ENCODE results near the gene LSAMP.

Gene LSAMP

DNA sequence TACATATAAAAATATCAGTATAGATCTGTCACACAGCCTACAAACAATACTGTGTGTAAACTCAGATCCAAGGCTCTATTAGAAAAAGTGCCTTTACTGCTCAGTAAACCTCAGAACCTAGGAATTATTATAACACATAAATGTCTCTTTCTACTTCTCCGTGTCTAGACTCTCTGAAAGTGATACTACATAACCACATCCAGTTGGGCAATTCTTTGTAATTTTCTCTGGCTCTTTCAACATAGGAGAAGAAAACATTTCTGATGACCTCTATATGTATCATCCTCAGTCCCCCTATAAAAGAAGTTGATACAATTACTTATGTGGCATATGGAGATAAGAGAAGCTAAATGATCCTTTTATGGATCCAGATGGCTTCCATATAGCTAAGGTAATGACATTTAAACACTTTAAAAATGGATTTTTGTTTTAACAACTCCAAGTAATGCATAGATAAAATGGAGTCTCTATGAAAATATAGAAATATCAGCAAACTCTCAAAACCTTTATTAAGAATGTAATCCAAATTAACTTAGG, 104.5 kb downstream of the LSAMP start:
- H3K27me3 ChIP-seq (ENCODE audit: control insufficient read depth, insufficient read depth, low read length, poor library complexity, severe bottlenecking), result no peaks in the 10 kb centered on the region
- no peak overlapping the region for H3K4me3 ChIP-seq (ENCODE audit: insufficient read depth, low read depth, low read length)
- 90 to 93% methylated on average over 1 of the region's 1 CpG for WGBS, 2 experiments
- H3K4me1 ChIP-seq (ENCODE audit: control insufficient read depth, insufficient read depth, low read length), result peaks cover 8% of the 10 kb centered on the region
- H3K36me3 ChIP-seq (ENCODE audit: control insufficient read depth, insufficient read depth, low read length), result no peaks in the 10 kb centered on the region
- H3K27ac ChIP-seq (ENCODE audit: insufficient read depth, low read depth, low read length, poor library complexity, severe bottlenecking), result no peak overlapping the region
- H3K9me3 ChIP-seq (ENCODE audit: control insufficient read depth, low read length), result no peaks in the 10 kb centered on the region

DNA sequence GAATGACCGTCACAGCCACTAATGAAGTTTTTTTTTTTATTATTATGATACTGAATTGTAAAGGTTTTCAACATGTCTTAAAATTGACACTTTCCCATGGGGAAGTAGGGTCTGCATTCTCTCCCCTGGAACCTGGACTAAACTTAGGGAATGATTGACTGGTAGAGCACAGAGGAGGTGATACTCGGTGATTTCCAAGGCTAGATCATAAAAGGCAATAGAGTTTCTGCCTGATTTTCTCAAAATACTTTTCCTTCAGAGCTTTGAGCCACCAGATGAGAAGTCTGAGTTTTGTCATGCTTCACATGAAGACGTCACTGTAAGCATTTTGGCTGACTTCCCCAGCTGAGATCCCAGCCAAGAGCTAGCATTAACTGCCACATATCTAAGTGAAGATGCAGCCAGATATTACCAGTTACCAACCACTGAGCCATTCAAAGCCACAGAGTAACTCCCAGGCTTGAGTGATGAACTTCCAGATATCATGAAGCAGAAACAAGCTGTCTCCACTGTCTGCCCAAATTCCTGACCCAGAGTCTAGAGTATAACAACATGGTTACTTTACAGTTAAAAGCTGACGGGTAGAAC, 105.8 kb downstream of the LSAMP start:
- no peak overlapping the region for H3K4me3 ChIP-seq (ENCODE audit: insufficient read depth, low read depth, low read length)
- H3K9me3 ChIP-seq (ENCODE audit: control insufficient read depth, low read length), result no peaks in the 10 kb centered on the region
- 79 to 92% methylated on average over 3 of the region's 4 CpGs for WGBS, 2 experiments
- H3K27me3 ChIP-seq (ENCODE audit: control insufficient read depth, insufficient read depth, low read length, poor library complexity, severe bottlenecking), result no peaks in the 10 kb centered on the region
- H3K27ac ChIP-seq (ENCODE audit: insufficient read depth, low read depth, low read length, poor library complexity, severe bottlenecking), result no peak overlapping the region
- no peaks in the 10 kb centered on the region for H3K36me3 ChIP-seq (ENCODE audit: control insufficient read depth, insufficient read depth, low read length)
- peaks cover 8% of the 10 kb centered on the region for H3K4me1 ChIP-seq (ENCODE audit: control insufficient read depth, insufficient read depth, low read length)

DNA sequence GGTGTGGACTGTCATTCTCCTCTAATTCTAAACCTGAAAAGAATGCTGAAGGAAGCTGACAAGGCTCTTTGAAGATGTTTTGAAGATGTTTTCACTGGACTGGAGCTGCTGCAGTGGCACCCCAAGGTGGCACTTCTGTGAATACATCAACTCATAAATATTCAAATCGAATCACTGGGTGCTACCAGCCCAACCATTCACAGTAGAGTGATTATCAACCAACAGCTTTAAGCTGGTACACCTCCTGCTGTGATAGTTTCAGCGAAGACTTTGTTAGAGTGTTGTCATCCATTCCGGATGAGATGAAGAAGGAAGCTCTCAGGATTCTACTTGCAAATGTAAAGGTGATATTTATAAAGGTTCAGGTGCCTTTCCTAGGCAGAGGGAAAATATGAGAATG, 106.6 kb downstream of the LSAMP start:
- Histone ChIP-seq H3K36me3 (ENCODE audit: control insufficient read depth, insufficient read depth, low read length) (no peaks in the 10 kb centered on the region), H3K4me1 (ENCODE audit: control insufficient read depth, insufficient read depth, low read length) (peaks cover 8% of the 10 kb centered on the region), H3K27ac (ENCODE audit: insufficient read depth, low read depth, low read length, poor library complexity, severe bottlenecking) (no peak overlapping the region), H3K27me3 (ENCODE audit: control insufficient read depth, insufficient read depth, low read length, poor library complexity, severe bottlenecking) (no peaks in the 10 kb centered on the region), H3K4me3 (ENCODE audit: insufficient read depth, low read depth, low read length) (no peak overlapping the region), H3K9me3 (ENCODE audit: control insufficient read depth, low read length) (no peaks in the 10 kb centered on the region)
- WGBS, 2 experiments, result 30 to 35% methylated on average over 3 of the region's 3 CpGs

DNA sequence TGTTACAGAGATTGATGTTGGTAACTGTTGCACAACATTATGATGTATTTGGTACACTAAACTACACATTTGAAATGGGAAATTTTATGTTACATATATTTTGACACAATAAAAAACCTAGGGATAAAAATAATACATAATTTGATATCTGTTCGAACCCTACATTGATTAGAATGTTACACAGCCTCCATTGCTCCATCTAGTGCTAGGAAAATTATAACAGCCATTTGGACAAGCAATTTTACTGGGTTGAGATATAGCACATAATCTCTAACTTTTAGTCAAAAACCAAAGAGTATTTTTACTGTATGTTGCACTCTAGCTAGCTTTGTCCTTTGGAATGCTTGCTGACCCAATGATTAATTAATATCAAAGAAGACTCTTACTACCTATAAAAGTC, 108.1 kb downstream of the LSAMP start:
- H3K9me3 ChIP-seq (ENCODE audit: control insufficient read depth, low read length), result no peaks in the 10 kb centered on the region
- H3K27ac ChIP-seq (ENCODE audit: insufficient read depth, low read depth, low read length, poor library complexity, severe bottlenecking), result no peak overlapping the region
- no peaks in the 10 kb centered on the region for H3K36me3 ChIP-seq (ENCODE audit: control insufficient read depth, insufficient read depth, low read length)
- no peaks in the 10 kb centered on the region for H3K27me3 ChIP-seq (ENCODE audit: control insufficient read depth, insufficient read depth, low read length, poor library complexity, severe bottlenecking)
- H3K4me3 ChIP-seq (ENCODE audit: insufficient read depth, low read depth, low read length), result no peak overlapping the region
- H3K4me1 ChIP-seq (ENCODE audit: control insufficient read depth, insufficient read depth, low read length), result peaks cover 8% of the 10 kb centered on the region
- 100% methylated on average over 1 of the region's 1 CpG for WGBS, 2 experiments

DNA sequence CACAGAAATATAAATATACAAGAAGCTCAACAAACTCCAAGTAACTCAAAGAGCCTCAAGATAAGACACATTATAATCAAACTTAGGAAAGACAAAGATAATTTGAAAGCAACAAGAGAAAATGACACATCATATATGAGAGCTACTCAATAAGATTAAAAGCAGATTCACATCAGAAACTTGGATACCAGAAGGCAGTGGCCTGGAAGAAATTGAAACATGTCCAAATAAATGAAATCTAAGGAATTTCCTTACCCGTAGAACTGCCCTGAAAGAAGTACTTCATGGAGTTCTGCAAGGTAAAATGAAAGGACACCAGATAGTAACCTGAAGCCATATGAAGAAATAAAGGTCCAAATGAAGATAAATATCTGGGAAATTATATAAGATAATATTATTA, 113.9 kb downstream of the LSAMP start:
- Histone ChIP-seq H3K4me3 (ENCODE audit: insufficient read depth, low read depth, low read length) (no peak overlapping the region), H3K4me1 (ENCODE audit: control insufficient read depth, insufficient read depth, low read length) (no peaks in the 10 kb centered on the region), H3K9me3 (ENCODE audit: control insufficient read depth, low read length) (no peaks in the 10 kb centered on the region), H3K27me3 (ENCODE audit: control insufficient read depth, insufficient read depth, low read length, poor library complexity, severe bottlenecking) (no peaks in the 10 kb centered on the region), H3K27ac (ENCODE audit: insufficient read depth, low read depth, low read length, poor library complexity, severe bottlenecking) (no peak overlapping the region), H3K36me3 (ENCODE audit: control insufficient read depth, insufficient read depth, low read length) (no peaks in the 10 kb centered on the region)
- 93 to 100% methylated on average over 1 of the region's 1 CpG for WGBS, 2 experiments

DNA sequence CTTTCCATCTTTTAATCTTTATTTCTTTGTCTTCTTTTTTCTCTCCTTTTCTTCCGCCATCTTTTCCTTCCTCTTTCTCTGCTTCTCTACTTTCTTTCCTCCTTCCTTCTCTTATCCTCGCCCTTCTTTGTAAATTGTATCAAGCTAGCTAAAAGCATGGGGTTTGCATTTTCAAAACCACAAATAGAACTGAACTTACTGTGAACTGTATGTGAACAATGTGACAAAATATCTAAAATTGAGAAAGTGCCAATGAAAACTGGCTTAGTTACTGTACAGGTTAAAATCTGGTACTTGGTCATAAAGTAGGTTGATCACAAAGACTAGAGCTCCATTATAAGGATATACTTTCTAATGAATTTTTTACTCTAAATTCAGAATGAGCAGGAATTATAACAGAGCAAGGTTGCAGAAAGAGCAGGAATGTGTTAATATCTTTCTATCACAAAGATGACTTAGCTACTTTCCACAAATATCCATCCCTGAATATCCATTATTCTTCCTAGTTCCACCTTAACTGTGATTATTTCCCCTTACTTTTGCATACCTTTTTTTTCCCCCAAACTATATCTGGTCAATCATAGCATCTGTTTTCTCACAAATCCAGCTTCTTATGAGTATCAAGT, 122.4 kb downstream of the LSAMP start:
- Histone ChIP-seq H3K4me1 (ENCODE audit: control insufficient read depth, insufficient read depth, low read length) (peaks cover 6% of the 10 kb centered on the region), H3K4me3 (ENCODE audit: insufficient read depth, low read depth, low read length) (no peak overlapping the region), H3K27ac (ENCODE audit: insufficient read depth, low read depth, low read length, poor library complexity, severe bottlenecking) (no peak overlapping the region), H3K27me3 (ENCODE audit: control insufficient read depth, insufficient read depth, low read length, poor library complexity, severe bottlenecking) (no peaks in the 10 kb centered on the region), H3K9me3 (ENCODE audit: control insufficient read depth, low read length) (no peaks in the 10 kb centered on the region), H3K36me3 (ENCODE audit: control insufficient read depth, insufficient read depth, low read length) (no peaks in the 10 kb centered on the region)
- 94 to 100% methylated on average over 1 to 2 of the region's 2 CpGs for WGBS, 2 experiments

DNA sequence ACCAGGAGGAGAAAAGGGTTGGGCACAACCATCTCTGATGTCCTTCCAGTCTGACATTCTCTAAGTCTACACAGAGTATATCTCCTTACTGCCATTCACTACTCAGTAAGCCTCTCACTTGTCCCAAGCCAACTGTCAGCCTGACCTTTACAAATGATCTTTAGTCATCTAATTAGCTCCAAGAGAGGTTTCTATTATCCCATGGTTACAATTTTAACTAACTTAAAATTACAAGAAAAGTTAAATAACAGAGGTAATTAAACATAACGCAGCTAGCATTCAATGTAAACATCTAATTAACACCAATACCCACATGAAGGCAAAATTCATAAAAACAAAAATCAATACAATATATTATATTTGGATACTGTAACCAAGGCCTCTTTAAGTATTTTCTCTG, 126.9 kb downstream of the LSAMP start:
- Histone ChIP-seq H3K4me1 (ENCODE audit: control insufficient read depth, insufficient read depth, low read length) (peaks cover 6% of the 10 kb centered on the region), H3K27ac (ENCODE audit: insufficient read depth, low read depth, low read length, poor library complexity, severe bottlenecking) (no peak overlapping the region), H3K9me3 (ENCODE audit: control insufficient read depth, low read length) (no peaks in the 10 kb centered on the region), H3K27me3 (ENCODE audit: control insufficient read depth, insufficient read depth, low read length, poor library complexity, severe bottlenecking) (no peaks in the 10 kb centered on the region), H3K4me3 (ENCODE audit: insufficient read depth, low read depth, low read length) (no peak overlapping the region), H3K36me3 (ENCODE audit: control insufficient read depth, insufficient read depth, low read length) (no peaks in the 10 kb centered on the region)
- no CpG with 5 or more reads among the region's 1 CpG for WGBS, 2 experiments

DNA sequence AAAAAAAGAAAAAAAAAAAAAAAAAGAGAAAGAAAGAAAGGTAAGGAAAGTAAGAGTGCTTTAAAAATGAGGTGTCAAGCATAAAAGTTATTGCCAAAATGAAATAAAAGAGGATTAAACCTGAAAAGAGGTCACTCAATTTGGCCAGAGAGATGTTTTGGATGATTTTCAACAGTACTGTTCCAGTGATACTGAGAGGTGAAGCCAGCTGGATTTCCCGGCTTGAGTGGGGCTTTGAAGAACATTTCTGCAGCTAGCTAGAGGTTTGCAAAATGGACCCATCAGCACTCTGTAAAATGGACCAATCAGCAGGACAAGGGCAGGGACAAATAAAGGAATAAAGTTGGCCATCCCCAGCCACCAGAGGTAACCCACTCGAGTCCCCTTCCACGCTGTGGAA, 128.5 kb downstream of the LSAMP start:
- Histone ChIP-seq H3K9me3 (ENCODE audit: control insufficient read depth, low read length) (no peaks in the 10 kb centered on the region), H3K27me3 (ENCODE audit: control insufficient read depth, insufficient read depth, low read length, poor library complexity, severe bottlenecking) (no peaks in the 10 kb centered on the region), H3K36me3 (ENCODE audit: control insufficient read depth, insufficient read depth, low read length) (no peaks in the 10 kb centered on the region), H3K4me3 (ENCODE audit: insufficient read depth, low read depth, low read length) (no peak overlapping the region), H3K27ac (ENCODE audit: insufficient read depth, low read depth, low read length, poor library complexity, severe bottlenecking) (no peak overlapping the region), H3K4me1 (ENCODE audit: control insufficient read depth, insufficient read depth, low read length) (peaks cover 6% of the 10 kb centered on the region)
- WGBS, 2 experiments, result 92 to 94% methylated on average over 3 of the region's 3 CpGs

DNA sequence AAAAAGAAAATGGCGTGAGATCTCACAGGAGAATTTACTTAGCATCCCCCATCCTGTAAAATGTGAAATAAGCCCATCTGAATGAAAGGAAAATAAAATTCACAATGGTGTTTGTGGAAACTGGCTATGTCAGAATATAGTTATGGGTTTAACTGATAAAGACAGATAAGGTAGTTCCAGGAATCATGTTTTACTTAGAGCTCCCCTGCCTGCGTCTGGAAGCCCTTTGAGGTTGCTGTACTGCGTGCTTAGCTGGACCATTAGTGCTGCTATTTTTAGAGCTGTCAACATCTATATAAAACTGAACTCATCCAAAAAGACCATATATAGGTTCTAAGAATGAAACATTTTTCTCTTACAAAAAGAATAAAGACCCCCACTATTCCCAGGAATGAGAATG, 130.8 kb downstream of the LSAMP start:
- Histone ChIP-seq H3K27ac (ENCODE audit: insufficient read depth, low read depth, low read length, poor library complexity, severe bottlenecking) (no peak overlapping the region), H3K9me3 (ENCODE audit: control insufficient read depth, low read length) (no peaks in the 10 kb centered on the region), H3K27me3 (ENCODE audit: control insufficient read depth, insufficient read depth, low read length, poor library complexity, severe bottlenecking) (no peaks in the 10 kb centered on the region), H3K4me1 (ENCODE audit: control insufficient read depth, insufficient read depth, low read length) (peaks cover 6% of the 10 kb centered on the region), H3K4me3 (ENCODE audit: insufficient read depth, low read depth, low read length) (no peak overlapping the region), H3K36me3 (ENCODE audit: control insufficient read depth, insufficient read depth, low read length) (no peaks in the 10 kb centered on the region)
- 90% methylated on average over 3 of the region's 3 CpGs for whole genome bisulfite sequencing, 2 experiments

DNA sequence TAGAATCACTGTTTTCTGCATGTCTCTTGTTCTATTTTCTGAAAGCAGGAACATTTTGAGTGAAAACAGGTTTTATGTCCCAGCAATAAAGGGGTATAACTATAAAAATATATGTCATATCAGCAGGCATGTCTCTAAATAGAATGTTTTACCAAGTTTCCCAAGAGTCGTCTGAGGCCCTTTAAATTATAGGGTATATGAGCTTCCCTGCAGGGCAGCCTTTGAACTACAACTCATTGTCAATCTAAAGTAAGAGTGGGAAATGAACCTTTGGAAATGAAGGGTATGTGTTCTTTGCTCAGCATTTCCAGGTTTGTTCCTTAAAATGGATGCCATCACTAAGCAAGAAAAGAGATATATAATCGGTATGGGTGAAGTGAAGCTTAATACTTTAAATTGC, 138.6 kb downstream of the LSAMP start:
- Histone ChIP-seq H3K27me3 (ENCODE audit: control insufficient read depth, insufficient read depth, low read length, poor library complexity, severe bottlenecking) (no peaks in the 10 kb centered on the region), H3K4me3 (ENCODE audit: insufficient read depth, low read depth, low read length) (no peak overlapping the region), H3K4me1 (ENCODE audit: control insufficient read depth, insufficient read depth, low read length) (no peaks in the 10 kb centered on the region), H3K9me3 (ENCODE audit: control insufficient read depth, low read length) (no peaks in the 10 kb centered on the region), H3K36me3 (ENCODE audit: control insufficient read depth, insufficient read depth, low read length) (no peaks in the 10 kb centered on the region), H3K27ac (ENCODE audit: insufficient read depth, low read depth, low read length, poor library complexity, severe bottlenecking) (no peak overlapping the region)
- 50 to 88% methylated on average over 1 to 2 of the region's 2 CpGs for WGBS, 2 experiments
